Measurements from ENCODE around the gene RNASE4. TPM values are rescaled to one million over a fixed set of nuclear protein-coding genes. Genes with fewer than 3 reads are reported as not detected.

Gene RNASE4
- total RNA-seq, 1 donor from 2014 or later, result 1.7 TPM

GRCh38 chr14:20750194-20750593 lies 65.8 kb downstream of the RNASE4 start:
- no peak for TF ChIP-seq CTCF (IDR thresholded peaks at IDR 0.05; ENCODE audit: partially characterized antibody, unreplicated experiment)
- no peak overlapping the region for H3K4me3 Mint-ChIP-seq (ENCODE audit: unreplicated experiment)
- H3K27ac Mint-ChIP-seq (ENCODE audit: unreplicated experiment), result no peak overlapping the region
- H3K9me3 Mint-ChIP-seq (ENCODE audit: unreplicated experiment), result peaks cover 12% of the 10 kb centered on the region
- H3K4me1 Mint-ChIP-seq (ENCODE audit: low read depth, unreplicated experiment), result peaks cover 1% of the 10 kb centered on the region
- H3K27me3 Mint-ChIP-seq (ENCODE audit: unreplicated experiment), result peaks cover 7% of the 10 kb centered on the region
- H3K36me3 Mint-ChIP-seq (ENCODE audit: unreplicated experiment), result peaks cover 8% of the 10 kb centered on the region
- no peak for DNase-seq

Other genes with a start within 250 kb of the RNASE4 start
- gene KLHL33, start 248.4 kb upstream of the RNASE4 start, total RNA-seq (ENCODE audit: unreplicated experiment), result 0.15 TPM
- 65.0 TPM for gene OSGEP, start 229.7 kb upstream of the RNASE4 start, total RNA-seq (ENCODE audit: unreplicated experiment)
- 265 TPM for gene APEX1, start 229.3 kb upstream of the RNASE4 start, total RNA-seq (ENCODE audit: unreplicated experiment)
- gene PIP4P1, start 223.1 kb upstream of the RNASE4 start, total RNA-seq (ENCODE audit: unreplicated experiment), result 49.1 TPM
- 25.9 TPM for gene PNP, start 215.2 kb upstream of the RNASE4 start, total RNA-seq (ENCODE audit: unreplicated experiment)
- 0.98 TPM for gene RNASE10, start 179.0 kb upstream of the RNASE4 start, total RNA-seq (ENCODE audit: unreplicated experiment)
- gene RNASE9, start 123.5 kb upstream of the RNASE4 start, total RNA-seq (ENCODE audit: unreplicated experiment), result not detected
- gene RNASE11, start 96.6 kb upstream of the RNASE4 start, total RNA-seq (ENCODE audit: unreplicated experiment), result not detected
- gene RNASE12, start 93.2 kb upstream of the RNASE4 start, total RNA-seq (ENCODE audit: unreplicated experiment), result not detected
- gene OR6S1, start 42.9 kb upstream of the RNASE4 start, total RNA-seq (ENCODE audit: unreplicated experiment), result not detected
- gene ANG, start 4.2 kb downstream of the RNASE4 start, total RNA-seq (ENCODE audit: unreplicated experiment), result 1.7 TPM
- gene EDDM3A, start 61.3 kb downstream of the RNASE4 start, total RNA-seq (ENCODE audit: unreplicated experiment), result not detected
- gene EDDM3B, start 83.8 kb downstream of the RNASE4 start, total RNA-seq (ENCODE audit: unreplicated experiment), result not detected
- not detected for gene RNASE6, start 96.7 kb downstream of the RNASE4 start, total RNA-seq (ENCODE audit: unreplicated experiment)
- gene RNASE1, start 118.3 kb downstream of the RNASE4 start, total RNA-seq (ENCODE audit: unreplicated experiment), result not detected
- not detected for gene RNASE3, start 206.8 kb downstream of the RNASE4 start, total RNA-seq (ENCODE audit: unreplicated experiment)